HG02885 (cell line): ENCODE measurements around the gene DLGAP1.

Experiments used
- ATAC-seq: cut with Tn5 transposase; IDR thresholded peaks from one replicate; pipeline ENCODE4 v1.9.1; 2021; ENCODE audit warnings: mild to moderate bottlenecking; ENCODE audit not compliant: unreplicated experiment, poor library complexity

The DLGAP1 gene

GRCh38 chr18:3914109-3914508 lies 541.0 kb downstream of the DLGAP1 start:
- no peak for ATAC-seq

GRCh38 chr18:3912705-3913104 lies 542.4 kb downstream of the DLGAP1 start:
- ATAC-seq, result no peak

- ATAC-seq, result no peak
These were observed 543.7 kb downstream of the DLGAP1 start for GRCh38 chr18:3911413-3911812.

- no peak for ATAC-seq
These were observed 544.6 kb downstream of the DLGAP1 start for GRCh38 chr18:3910512-3910911.

GRCh38 chr18:3907955-3908354 lies 547.2 kb downstream of the DLGAP1 start:
- ATAC-seq, result no peak

GRCh38 chr18:3906116-3906750 lies 548.9 kb downstream of the DLGAP1 start:
- ATAC-seq, result no peak

- ATAC-seq, result no peak
These were observed 551.8 kb downstream of the DLGAP1 start for GRCh38 chr18:3903337-3903736.

GRCh38 chr18:3902676-3903075 lies 552.4 kb downstream of the DLGAP1 start:
- ATAC-seq, result no peak

GRCh38 chr18:3901811-3902210 lies 553.3 kb downstream of the DLGAP1 start:
- ATAC-seq, result no peak

GRCh38 chr18:3901042-3901441 lies 554.1 kb downstream of the DLGAP1 start:
- ATAC-seq, result no peak

GRCh38 chr18:3900327-3900726 lies 554.8 kb downstream of the DLGAP1 start:
- ATAC-seq, result no peak

- ATAC-seq, result no peak
These were observed 556.1 kb downstream of the DLGAP1 start for GRCh38 chr18:3898861-3899613.

GRCh38 chr18:3892152-3892551 lies 563.0 kb downstream of the DLGAP1 start:
- ATAC-seq, result no peak

- no peak for ATAC-seq
These were observed 563.9 kb downstream of the DLGAP1 start for GRCh38 chr18:3891245-3891644.

- no peak for ATAC-seq
These were observed 565.3 kb downstream of the DLGAP1 start for GRCh38 chr18:3889803-3890202.

GRCh38 chr18:3889121-3889520 lies 566.0 kb downstream of the DLGAP1 start:
- ATAC-seq, result no peak

GRCh38 chr18:3886575-3887322 lies 568.4 kb downstream of the DLGAP1 start:
- no peak for ATAC-seq

GRCh38 chr18:3885209-3885792 lies 569.8 kb downstream of the DLGAP1 start:
- peak; percentile 70 for ATAC-seq

- no peak for ATAC-seq
These were observed 575.3 kb downstream of the DLGAP1 start for GRCh38 chr18:3879836-3880120.

GRCh38 chr18:3879114-3879835 lies 575.8 kb downstream of the DLGAP1 start:
- no peak for ATAC-seq

GRCh38 chr18:3878401-3878800 lies 576.7 kb downstream of the DLGAP1 start:
- ATAC-seq, result no peak
